ENCODE results near the gene ADARB1. TPM values are rescaled to one million over a fixed set of nuclear protein-coding genes. Genes with fewer than 3 reads are reported as not detected.

ADARB1 gene
- total RNA-seq, 4 donors from 2014 or later: 6.8 to 32.2 (median 17.3) TPM

DNA sequence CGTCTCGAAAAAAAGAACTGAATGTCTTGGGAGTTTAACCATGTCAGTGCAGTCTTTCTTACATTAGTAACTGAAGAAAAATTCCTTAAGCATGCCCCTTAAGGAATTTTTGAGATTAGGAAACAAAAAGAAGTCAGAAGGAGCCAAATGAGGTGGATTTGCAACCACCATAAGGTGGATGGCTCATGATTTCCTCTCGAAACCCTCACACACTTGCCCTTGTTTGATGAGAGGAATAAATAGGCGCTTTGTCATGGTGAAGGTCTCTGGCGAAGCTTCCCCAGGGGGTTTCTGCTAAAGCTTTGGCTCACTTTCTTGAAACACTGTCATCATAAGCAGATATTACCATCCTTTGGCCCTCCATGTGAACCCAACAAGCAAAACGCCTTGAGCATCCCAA lies 145.1 kb downstream of the ADARB1 start:
- Histone ChIP-seq H3K4me3 (no peak overlapping the region), H3K9me3 (peaks cover 4% of the 10 kb centered on the region in 2 donors), H3K27me3 (no peaks in the 10 kb centered on the region), H3K27ac (no peak overlapping the region), H3K36me3 (peaks cover 0 to 9% (median 0%) of the 10 kb centered on the region in 4 donors), H3K4me1 (no peaks in the 10 kb centered on the region)
- in situ Hi-C loops (cut with MboI; ENCODE audit: low pct_ligation_motif_present in 1 of 4, low pct_unique_long_range_greater_than_20kb in 1 of 4, low sequenced_read_pairs in 3 of 4): no loop called here
- no peak for DNase-seq
- WGBS, 2 donors (ENCODE audit: low coverage in 1 of 2): 89 to 91% methylated on average over 4 to 6 of the region's 6 CpGs
- TF ChIP-seq, protein P1, sequence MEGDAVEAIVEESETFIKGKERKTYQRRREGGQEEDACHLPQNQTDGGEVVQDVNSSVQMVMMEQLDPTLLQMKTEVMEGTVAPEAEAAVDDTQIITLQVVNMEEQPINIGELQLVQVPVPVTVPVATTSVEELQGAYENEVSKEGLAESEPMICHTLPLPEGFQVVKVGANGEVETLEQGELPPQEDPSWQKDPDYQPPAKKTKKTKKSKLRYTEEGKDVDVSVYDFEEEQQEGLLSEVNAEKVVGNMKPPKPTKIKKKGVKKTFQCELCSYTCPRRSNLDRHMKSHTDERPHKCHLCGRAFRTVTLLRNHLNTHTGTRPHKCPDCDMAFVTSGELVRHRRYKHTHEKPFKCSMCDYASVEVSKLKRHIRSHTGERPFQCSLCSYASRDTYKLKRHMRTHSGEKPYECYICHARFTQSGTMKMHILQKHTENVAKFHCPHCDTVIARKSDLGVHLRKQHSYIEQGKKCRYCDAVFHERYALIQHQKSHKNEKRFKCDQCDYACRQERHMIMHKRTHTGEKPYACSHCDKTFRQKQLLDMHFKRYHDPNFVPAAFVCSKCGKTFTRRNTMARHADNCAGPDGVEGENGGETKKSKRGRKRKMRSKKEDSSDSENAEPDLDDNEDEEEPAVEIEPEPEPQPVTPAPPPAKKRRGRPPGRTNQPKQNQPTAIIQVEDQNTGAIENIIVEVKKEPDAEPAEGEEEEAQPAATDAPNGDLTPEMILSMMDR (IDR thresholded peaks at IDR 0.05): no peak
- no peak for TF ChIP-seq POLR2A (IDR thresholded peaks at IDR 0.05)
- TF ChIP-seq POLR2AphosphoS5 (IDR thresholded peaks at IDR 0.05): no peak
- TF ChIP-seq EP300 (IDR thresholded peaks at IDR 0.05; ENCODE audit: low read depth): no peak
- intact Hi-C loops (cut with DNase I; ENCODE audit: low total_unique reads): no loop called here

DNA sequence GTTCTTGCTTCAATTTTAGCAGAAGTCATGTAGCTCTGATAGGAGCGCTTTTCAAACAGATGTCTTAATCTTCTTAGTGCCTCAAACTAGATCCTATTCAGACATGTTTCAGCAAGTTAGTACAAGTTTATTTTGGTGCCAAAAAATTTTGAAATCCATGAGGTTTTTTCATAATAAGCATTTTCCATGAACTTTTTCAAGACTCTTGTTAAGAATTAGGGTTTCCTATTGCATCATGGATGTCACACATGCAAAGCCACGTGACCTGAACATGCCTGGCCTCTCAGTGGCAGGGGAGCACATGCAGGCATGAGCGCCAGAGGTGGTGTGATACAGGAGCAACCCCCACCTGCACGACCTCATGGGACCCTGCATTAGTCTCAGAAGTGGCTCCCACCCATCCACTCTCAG lies 145.7 kb downstream of the ADARB1 start:
- 89 to 100% methylated on average over 1 to 4 of the region's 4 CpGs for WGBS, 2 donors (ENCODE audit: low coverage in 1 of 2)
- Histone ChIP-seq H3K4me3 (no peak overlapping the region), H3K27me3 (no peaks in the 10 kb centered on the region), H3K27ac (no peak overlapping the region), H3K36me3 (peaks cover 0 to 9% (median 0%) of the 10 kb centered on the region in 4 donors), H3K4me1 (no peaks in the 10 kb centered on the region), H3K9me3 (peaks cover 4% of the 10 kb centered on the region in 2 donors)
- TF ChIP-seq, protein P1 (IDR thresholded peaks at IDR 0.05): no peak
- no peak for TF ChIP-seq POLR2AphosphoS5 (IDR thresholded peaks at IDR 0.05)
- intact Hi-C loops (cut with DNase I; ENCODE audit: low total_unique reads) (no loop called here), in situ Hi-C loops (cut with MboI; ENCODE audit: low pct_ligation_motif_present in 1 of 4, low pct_unique_long_range_greater_than_20kb in 1 of 4, low sequenced_read_pairs in 3 of 4) (no loop called here)
- no peak for DNase-seq

DNA sequence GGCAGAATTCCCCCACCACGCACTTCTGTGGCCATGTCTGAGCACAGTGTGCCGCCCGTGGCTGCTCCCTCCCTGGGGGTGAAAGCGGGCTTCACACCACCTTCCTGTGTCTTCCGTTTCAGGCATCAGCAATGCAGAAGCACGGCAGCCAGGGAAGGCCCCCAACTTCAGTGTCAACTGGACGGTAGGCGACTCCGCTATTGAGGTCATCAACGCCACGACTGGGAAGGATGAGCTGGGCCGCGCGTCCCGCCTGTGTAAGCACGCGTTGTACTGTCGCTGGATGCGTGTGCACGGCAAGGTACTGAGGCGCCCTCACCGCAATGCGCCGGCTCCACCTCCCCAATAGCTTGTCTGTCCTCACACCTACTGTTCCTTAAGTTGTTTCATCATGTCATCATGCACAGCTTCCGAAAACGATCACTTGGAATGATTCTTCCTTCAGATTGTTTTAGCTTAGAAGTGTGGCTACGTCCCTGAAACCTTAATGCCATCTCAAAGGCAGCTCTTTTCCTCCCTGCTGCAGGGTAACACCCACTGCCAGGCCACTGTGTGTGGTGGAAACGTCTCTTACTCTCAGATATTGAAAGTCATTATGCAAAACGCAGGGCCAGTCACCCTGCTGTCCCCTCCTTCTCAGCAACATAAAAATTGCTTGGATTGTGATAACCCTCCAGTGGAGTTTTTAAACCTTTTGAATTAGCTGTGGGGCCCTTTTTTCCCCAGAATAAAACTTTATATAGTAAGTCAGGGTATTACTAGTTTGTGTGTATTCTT lies 146.5 kb downstream of the ADARB1 start:
- Histone ChIP-seq H3K36me3 (peaks cover 0 to 9% (median 0%) of the 10 kb centered on the region in 4 donors), H3K4me3 (no peak overlapping the region), H3K4me1 (no peaks in the 10 kb centered on the region), H3K27me3 (no peaks in the 10 kb centered on the region), H3K27ac (no peak overlapping the region), H3K9me3 (peaks cover 4% of the 10 kb centered on the region in 2 donors)
- intact Hi-C loops (cut with DNase I; ENCODE audit: low total_unique reads) (no loop called here), in situ Hi-C loops (cut with MboI; ENCODE audit: low pct_ligation_motif_present in 1 of 4, low pct_unique_long_range_greater_than_20kb in 1 of 4, low sequenced_read_pairs in 3 of 4) (no loop called here)
- TF ChIP-seq EP300 (IDR thresholded peaks at IDR 0.05; ENCODE audit: low read depth) (no peak), POLR2A (IDR thresholded peaks at IDR 0.05) (no peak), POLR2AphosphoS5 (IDR thresholded peaks at IDR 0.05) (no peak)
- TF ChIP-seq, protein P1 (IDR thresholded peaks at IDR 0.05): no peak
- no peak for DNase-seq
- 58 to 92% methylated on average over 2 to 29 of the region's 29 CpGs for WGBS, 2 donors (ENCODE audit: low coverage in 1 of 2)

DNA sequence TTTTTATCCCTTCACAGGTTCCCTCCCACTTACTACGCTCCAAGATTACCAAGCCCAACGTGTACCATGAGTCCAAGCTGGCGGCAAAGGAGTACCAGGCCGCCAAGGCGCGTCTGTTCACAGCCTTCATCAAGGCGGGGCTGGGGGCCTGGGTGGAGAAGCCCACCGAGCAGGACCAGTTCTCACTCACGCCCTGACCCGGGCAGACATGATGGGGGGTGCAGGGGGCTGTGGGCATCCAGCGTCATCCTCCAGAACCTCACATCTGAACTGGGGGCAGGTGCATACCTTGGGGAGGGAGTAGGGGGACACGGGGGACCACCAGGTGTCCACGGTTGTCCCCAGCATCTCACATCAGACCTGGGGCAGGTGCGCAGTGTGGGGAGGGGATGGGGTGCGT lies 147.6 kb downstream of the ADARB1 start:
- H3K36me3 ChIP-seq: peaks cover 0 to 9% (median 0%) of the 10 kb centered on the region in 4 donors
- TF ChIP-seq POLR2AphosphoS5 (IDR thresholded peaks at IDR 0.05): no peak
- TF ChIP-seq, protein P1 (IDR thresholded peaks at IDR 0.05): no peak
- TF ChIP-seq EP300 (IDR thresholded peaks at IDR 0.05; ENCODE audit: low read depth): no peak
- no peak for TF ChIP-seq POLR2A (IDR thresholded peaks at IDR 0.05)
- no peak overlapping the region for H3K27ac ChIP-seq
- intact Hi-C loops (cut with DNase I; ENCODE audit: low total_unique reads): no loop called here
- no peaks in the 10 kb centered on the region for H3K27me3 ChIP-seq
- in situ Hi-C loops (cut with MboI; ENCODE audit: low pct_ligation_motif_present in 1 of 4, low pct_unique_long_range_greater_than_20kb in 1 of 4, low sequenced_read_pairs in 3 of 4): no loop called here
- H3K9me3 ChIP-seq: no peaks in the 10 kb centered on the region
- whole genome bisulfite sequencing, 2 donors (ENCODE audit: low coverage in 1 of 2): 82% methylated on average over 15 of the region's 15 CpGs; no CpG with 5 or more reads in 1 of the 2 donors
- no peaks in the 10 kb centered on the region for H3K4me1 ChIP-seq
- DNase-seq: no peak
- no peak overlapping the region for H3K4me3 ChIP-seq

Data from transverse colon (tissue), 4 donors.